Muscle of leg (tissue), 11 donors: Measurements from ENCODE around the gene SPATA12. TPM values are rescaled to one million over a fixed set of nuclear protein-coding genes. Genes with fewer than 3 reads are reported as not detected.
A peak's percentile ranks its signal among the peaks of the same experiment; 100 is the strongest.

ENCODE experiments used
- DNase-seq: peaks from one replicate; pipeline ENCODE4 v3.0.0; 2013
- H3K27ac ChIP-seq: one replicate; pipeline ENCODE4 v1.5.1; 2013; ENCODE audit warnings: mild to moderate bottlenecking, low read length, control low read depth
- H3K27me3 ChIP-seq: one replicate; pipeline ENCODE4 v1.6.1; 2013; ENCODE audit warnings: low read length; ENCODE audit not compliant: control insufficient read depth, insufficient read depth
- H3K36me3 ChIP-seq: one replicate; pipeline ENCODE4 v1.6.1; 2013; ENCODE audit warnings: low read length; ENCODE audit not compliant: control insufficient read depth, insufficient read depth
- H3K4me1 ChIP-seq: one replicate; pipeline ENCODE4 v1.6.1; 2013; ENCODE audit warnings: low read length; ENCODE audit not compliant: control insufficient read depth, insufficient read depth
- H3K4me3 ChIP-seq: one replicate; pipeline ENCODE4 v1.5.1; 2013; ENCODE audit warnings: low read length, control low read depth
- H3K9me3 ChIP-seq: replicated peaks from 2 replicates; pipeline ENCODE4 v1.6.1; 2013; ENCODE audit warnings: low read depth, low read length; ENCODE audit not compliant: control insufficient read depth
- whole genome bisulfite sequencing: methylation state at CpG from one replicate; pipeline ENCODE4 v1.1.5; 2013; ENCODE audit warnings: missing lambda C conversion rate; ENCODE audit not compliant: insufficient coverage; 5-methylcytosine and 5-hydroxymethylcytosine counted together
- polyA plus RNA-seq, 8 donors: library from polyadenylated mRNA; unstranded; fragments of 120-200 nt; gene quantifications; one replicate each; pipeline versions ENCODE4 v1.2.1 to v1.2.3, GENCODE V29; 2013; ENCODE audit warnings: inconsistent platforms in 1 of 8, low replicate concordance in 1 of 8; ENCODE audit not compliant: insufficient read length in 8 of 8, insufficient read depth in 1 of 8
- total RNA-seq: library from RNA; stranded (reverse); fragments of 120-200 nt; gene quantifications from one replicate; pipeline ENCODE4 v1.2.4, GENCODE V29; 2013

SPATA12 gene
- total and polyA plus RNA-seq, 9 donors: 0.04 to 0.21 (median 0.11) TPM; not detected in 3

GRCh38 chr3:57029383-57029782, 31.1 kb upstream of the SPATA12 start:
- Histone ChIP-seq H3K27ac (no peak overlapping the region), H3K27me3 (no peaks in the 10 kb centered on the region), H3K36me3 (peaks cover 19% of the 10 kb centered on the region), H3K4me3 (no peak overlapping the region), H3K4me1 (peaks cover 13% of the 10 kb centered on the region), H3K9me3 (no peaks in the 10 kb centered on the region)
- no peak for DNase-seq
- WGBS: no CpG with 5 or more reads among the region's 2 CpGs

GRCh38 chr3:57029924-57030323, 30.5 kb upstream of the SPATA12 start:
- Histone ChIP-seq H3K36me3 (peaks cover 22% of the 10 kb centered on the region), H3K27me3 (no peaks in the 10 kb centered on the region), H3K4me1 (peaks cover 13% of the 10 kb centered on the region), H3K4me3 (no peak overlapping the region), H3K27ac (no peak overlapping the region), H3K9me3 (no peaks in the 10 kb centered on the region)
- 50% methylated on average over 3 of the region's 7 CpGs for WGBS
- no peak for DNase-seq

GRCh38 chr3:57030721-57031120, 29.7 kb upstream of the SPATA12 start:
- no peak for DNase-seq
- Histone ChIP-seq H3K27ac (no peak overlapping the region), H3K36me3 (peaks cover 22% of the 10 kb centered on the region), H3K9me3 (no peaks in the 10 kb centered on the region), H3K4me3 (no peak overlapping the region), H3K4me1 (peaks cover 13% of the 10 kb centered on the region), H3K27me3 (no peaks in the 10 kb centered on the region)
- no CpG with 5 or more reads among the region's 3 CpGs for WGBS

GRCh38 chr3:57031631-57032541, 28.6 kb upstream of the SPATA12 start:
- Histone ChIP-seq H3K4me1 (peaks cover 18% of the 10 kb centered on the region), H3K27ac (no peak overlapping the region), H3K9me3 (no peaks in the 10 kb centered on the region), H3K36me3 (peaks cover 22% of the 10 kb centered on the region), H3K4me3 (no peak overlapping the region), H3K27me3 (no peaks in the 10 kb centered on the region)
- no peak for DNase-seq
- WGBS: 60% methylated on average over 2 of the region's 5 CpGs

GRCh38 chr3:57036952-57037351, 23.5 kb upstream of the SPATA12 start:
- Histone ChIP-seq H3K9me3 (no peaks in the 10 kb centered on the region), H3K36me3 (peaks cover 15% of the 10 kb centered on the region), H3K27ac (no peak overlapping the region), H3K27me3 (no peaks in the 10 kb centered on the region), H3K4me1 (peaks cover 13% of the 10 kb centered on the region), H3K4me3 (no peak overlapping the region)
- 86% methylated on average over 2 of the region's 5 CpGs for WGBS
- DNase-seq: peak; percentile 32

- no peak for DNase-seq
- Histone ChIP-seq H3K4me1 (peaks cover 14% of the 10 kb centered on the region), H3K4me3 (no peak overlapping the region), H3K27me3 (no peaks in the 10 kb centered on the region), H3K9me3 (no peaks in the 10 kb centered on the region), H3K27ac (no peak overlapping the region), H3K36me3 (peaks cover 7% of the 10 kb centered on the region)
- 93% methylated on average over 3 of the region's 5 CpGs for WGBS
Measured at GRCh38 chr3:57038466-57039164, 21.8 kb upstream of the SPATA12 start.

GRCh38 chr3:57041674-57042073, 18.8 kb upstream of the SPATA12 start:
- no peak overlapping the region for H3K27ac ChIP-seq
- no peaks in the 10 kb centered on the region for H3K9me3 ChIP-seq
- no peak overlapping the region for H3K4me3 ChIP-seq
- peaks cover 26% of the 10 kb centered on the region for H3K4me1 ChIP-seq
- no peaks in the 10 kb centered on the region for H3K27me3 ChIP-seq
- DNase-seq: no peak
- H3K36me3 ChIP-seq: no peaks in the 10 kb centered on the region
- 46% methylated on average over 4 of the region's 6 CpGs for WGBS

GRCh38 chr3:57043518-57043917, 16.9 kb upstream of the SPATA12 start:
- Histone ChIP-seq H3K9me3 (no peaks in the 10 kb centered on the region), H3K4me3 (no peak overlapping the region), H3K27ac (no peak overlapping the region), H3K27me3 (no peaks in the 10 kb centered on the region), H3K4me1 (peaks cover 37% of the 10 kb centered on the region), H3K36me3 (no peaks in the 10 kb centered on the region)
- no peak for DNase-seq
- WGBS: no CpG with 5 or more reads among the region's 1 CpG

GRCh38 chr3:57046101-57046765, 14.2 kb upstream of the SPATA12 start:
- H3K4me1 ChIP-seq: peaks cover 61% of the 10 kb centered on the region
- no peaks in the 10 kb centered on the region for H3K27me3 ChIP-seq
- no peak overlapping the region for H3K4me3 ChIP-seq
- peak overlapping the region; percentile 85 for H3K27ac ChIP-seq
- H3K9me3 ChIP-seq: no peaks in the 10 kb centered on the region
- DNase-seq: peak; percentile 90
- WGBS: 18% methylated on average over 4 of the region's 7 CpGs
- no peaks in the 10 kb centered on the region for H3K36me3 ChIP-seq
